ENCODE results near the gene IPP. TPM values are rescaled to one million over a fixed set of nuclear protein-coding genes. Genes with fewer than 3 reads are reported as not detected.

IPP gene
- total RNA-seq (2022; extraction: Qiagen RNA extraction; ENCODE audit: low read depth) = 3.4 to 5.5 TPM (median 5.0 TPM) in 5 replicates

DNA sequence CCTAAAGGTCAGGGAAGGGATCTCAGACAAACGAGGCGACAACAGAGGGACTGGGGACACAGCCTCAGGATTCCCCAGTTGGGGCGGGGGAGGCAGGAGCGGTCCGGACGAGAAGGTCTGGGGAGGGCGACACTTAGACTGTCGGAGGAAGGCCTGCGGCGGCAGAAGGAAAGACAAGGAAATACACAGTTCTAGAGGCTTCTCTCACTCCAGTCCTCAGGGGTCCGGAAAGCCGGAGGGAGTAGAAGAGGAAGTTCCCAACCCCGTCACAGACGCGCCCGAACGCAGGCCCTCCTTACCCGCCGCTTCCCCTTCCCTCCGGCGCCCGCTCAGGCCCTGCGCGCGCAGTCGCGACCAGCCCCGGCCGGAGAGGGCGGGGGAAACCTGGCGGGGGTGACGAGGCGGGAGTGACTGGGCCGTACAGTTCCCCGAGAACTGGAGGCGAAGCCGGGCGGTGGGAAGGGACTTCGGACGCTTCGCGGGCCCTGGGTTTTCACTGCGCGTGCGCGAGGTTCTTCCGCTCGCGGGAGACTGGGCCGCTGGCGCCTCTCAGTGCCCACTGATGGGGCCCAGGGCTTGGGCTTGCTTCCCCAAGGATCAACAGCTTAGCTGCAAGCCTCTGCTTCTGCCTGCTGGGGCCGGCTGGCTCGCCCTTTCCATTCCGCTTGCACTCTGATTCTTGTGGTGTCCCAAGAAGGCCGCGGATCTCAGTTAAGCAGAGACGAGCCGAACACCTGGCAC lies at the start of gene IPP:
Gene IPP, minus strand, starts transcription at position 356 of the 741 bp plus-strand sequence. CDS start 4,242 bp downstream, outside the sequence.

DNA sequence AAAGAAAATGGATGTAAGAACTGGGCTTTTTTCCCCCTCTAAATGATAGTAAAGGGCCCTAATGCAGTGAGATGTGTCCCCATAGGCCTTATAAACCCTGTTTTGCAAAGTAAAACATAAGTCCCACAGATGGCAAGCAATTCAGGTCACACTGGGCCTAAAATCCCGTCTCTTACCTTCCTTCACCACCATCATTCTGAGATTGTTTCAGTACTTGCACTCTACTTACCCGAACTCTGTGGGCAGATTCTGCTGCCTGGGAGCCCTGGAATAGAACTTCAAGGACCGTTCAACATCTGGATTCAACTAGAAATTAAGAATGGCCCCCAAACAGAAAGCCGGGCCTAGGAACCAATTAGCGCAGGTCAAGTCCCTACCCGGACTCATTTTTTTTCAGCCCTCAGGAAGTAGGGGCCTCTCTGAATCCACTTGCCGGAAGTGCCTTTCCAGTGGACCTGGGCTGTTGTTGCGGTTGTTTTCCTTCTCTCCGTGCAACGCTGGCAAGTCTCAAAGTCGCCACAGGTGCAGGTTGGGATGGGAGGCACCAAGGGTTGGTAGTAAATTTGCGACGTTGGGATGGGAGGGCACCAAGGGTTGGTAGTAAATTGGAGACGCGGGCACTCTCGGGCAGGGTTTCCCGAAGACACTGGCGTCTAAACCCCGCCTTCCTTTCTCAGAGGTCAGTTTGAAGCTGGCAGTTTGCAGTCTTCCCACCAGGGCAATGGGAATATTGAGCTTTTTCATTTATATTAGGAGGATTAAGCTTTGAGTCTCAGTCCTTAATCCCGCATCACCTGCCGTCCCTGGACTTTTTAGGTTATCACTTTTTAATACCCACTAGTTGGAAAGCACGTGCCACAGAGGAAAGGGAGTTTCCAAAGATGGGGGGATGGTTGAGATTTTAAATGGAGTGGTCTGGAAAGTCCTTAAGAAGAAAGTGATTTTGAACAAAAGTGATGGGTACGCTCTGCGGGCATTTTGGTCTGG lies 62.4 kb downstream of the IPP start, which contains the start of gene TMEM69:
Gene TMEM69, plus strand, starts transcription at position 428 of the 987 bp plus-strand sequence. CDS start 2,888 bp downstream, outside the sequence.

DNA sequence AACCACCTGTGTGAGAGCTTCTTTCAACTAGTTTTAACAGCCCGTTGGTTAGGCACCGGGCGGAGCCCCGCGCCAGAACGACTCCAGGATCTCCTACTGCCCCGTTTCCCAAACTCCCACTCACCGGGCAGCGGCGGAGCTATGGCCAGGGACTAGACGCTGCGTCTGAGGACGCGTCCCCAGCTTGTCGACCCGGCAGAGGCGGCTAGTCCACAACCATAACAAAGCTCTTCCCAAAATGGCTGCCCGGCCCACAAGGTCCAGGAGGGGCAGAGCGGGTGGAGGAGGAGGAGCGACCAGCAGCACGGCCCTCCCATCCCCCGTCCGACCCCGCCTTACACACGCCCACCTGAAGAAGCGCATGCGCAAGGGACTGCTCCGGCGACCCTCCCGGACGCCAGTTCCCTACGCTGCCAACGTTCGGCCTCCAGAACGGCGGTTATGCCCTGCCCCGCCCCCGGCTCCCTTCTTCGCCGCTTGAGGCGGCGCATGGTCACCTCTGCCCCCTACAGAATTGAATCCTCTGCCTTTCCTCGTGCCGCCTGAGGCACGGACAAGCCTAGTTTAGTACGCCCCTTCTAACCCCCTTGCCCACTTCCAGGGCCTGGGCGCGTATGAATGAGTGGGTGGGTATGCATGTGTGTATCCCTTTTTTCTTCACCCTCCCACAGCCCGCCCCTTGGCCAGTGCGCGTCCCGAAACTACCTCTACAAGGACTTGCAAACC lies 64.0 kb downstream of the IPP start, which contains the start of gene GPBP1L1:
Gene GPBP1L1, minus strand, starts transcription at position 246 of the 726 bp plus-strand sequence. CDS start 27,446 bp downstream, outside the sequence.

Other genes starting within 250 kb of the IPP start
- 2,161 to 2,321 TPM (median 2,215 TPM) in 5 replicates for gene PRDX1, start 228.8 kb downstream of the IPP start, total RNA-seq (2022; extraction: Qiagen RNA extraction; ENCODE audit: low read depth)
- 72.4 to 81.4 TPM (median 80.6 TPM) in 5 replicates for gene AKR1A1, start 199.8 kb downstream of the IPP start, total RNA-seq (2022; extraction: Qiagen RNA extraction; ENCODE audit: low read depth)
- gene NASP, start 166.6 kb downstream of the IPP start, total RNA-seq (2022; extraction: Qiagen RNA extraction; ENCODE audit: low read depth) = 125 to 167 TPM (median 130 TPM) in 5 replicates
- gene CCDC17, start 126.6 kb downstream of the IPP start, total RNA-seq (2022; extraction: Qiagen RNA extraction; ENCODE audit: low read depth) = 0.21 to 0.37 TPM (median 0.29 TPM) in 5 replicates
- gene GPBP1L1, start 64.1 kb downstream of the IPP start, total RNA-seq (2022; extraction: Qiagen RNA extraction; ENCODE audit: low read depth) = 33.1 to 57.0 TPM (median 35.1 TPM) in 5 replicates
- gene TMEM69, start 62.5 kb downstream of the IPP start, total RNA-seq (2022; extraction: Qiagen RNA extraction; ENCODE audit: low read depth) = 18.4 to 21.3 TPM (median 20.1 TPM) in 5 replicates
- gene MAST2, start 53.0 kb upstream of the IPP start, total RNA-seq (2022; extraction: Qiagen RNA extraction; ENCODE audit: low read depth) = 19.2 to 23.7 TPM (median 21.6 TPM) in 5 replicates

All from A549 treated with CpdA at 1 μM for 4 hours (cell line).